HepG2 (cell line): Measurements from ENCODE around the gene KAZN.

Source experiments
- EZH2 ChIP-seq: conservative IDR thresholded peaks from 2 replicates; pipeline ENCODE4 v1.6.1; 2012; ENCODE audit warnings: mild to moderate bottlenecking, low read depth, low read length, moderate library complexity
- IRF1 ChIP-seq: sonication (generic); formaldehyde crosslinking; IDR thresholded peaks from 2 replicates; pipeline ENCODE4 v1.4.0; 2020; ENCODE audit warnings: low read depth, mild to moderate bottlenecking, missing genetic modification reagents
- TF ChIP-seq, protein P1 (sequence below): sonication (generic); formaldehyde crosslinking; conservative IDR thresholded peaks from 2 replicates; pipeline ENCODE4 v1.4.0; 2020; ENCODE audit warnings: missing genetic modification reagents
- TF ChIP-seq, protein P2 (sequence below): sonication (generic); formaldehyde crosslinking; IDR thresholded peaks from 2 replicates; pipeline ENCODE4 v1.4.0; 2020; ENCODE audit warnings: missing genetic modification reagents, borderline replicate concordance
- TF ChIP-seq, protein P3 (sequence below): sonication (generic); formaldehyde crosslinking; IDR thresholded peaks from 2 replicates; pipeline ENCODE4 v1.5.0; 2020; ENCODE audit warnings: missing genetic modification reagents

- TF ChIP-seq, protein P1, sequence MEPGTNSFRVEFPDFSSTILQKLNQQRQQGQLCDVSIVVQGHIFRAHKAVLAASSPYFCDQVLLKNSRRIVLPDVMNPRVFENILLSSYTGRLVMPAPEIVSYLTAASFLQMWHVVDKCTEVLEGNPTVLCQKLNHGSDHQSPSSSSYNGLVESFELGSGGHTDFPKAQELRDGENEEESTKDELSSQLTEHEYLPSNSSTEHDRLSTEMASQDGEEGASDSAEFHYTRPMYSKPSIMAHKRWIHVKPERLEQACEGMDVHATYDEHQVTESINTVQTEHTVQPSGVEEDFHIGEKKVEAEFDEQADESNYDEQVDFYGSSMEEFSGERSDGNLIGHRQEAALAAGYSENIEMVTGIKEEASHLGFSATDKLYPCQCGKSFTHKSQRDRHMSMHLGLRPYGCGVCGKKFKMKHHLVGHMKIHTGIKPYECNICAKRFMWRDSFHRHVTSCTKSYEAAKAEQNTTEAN (CRISPR knock-in tag) = no peak
- TF ChIP-seq, protein P2, sequence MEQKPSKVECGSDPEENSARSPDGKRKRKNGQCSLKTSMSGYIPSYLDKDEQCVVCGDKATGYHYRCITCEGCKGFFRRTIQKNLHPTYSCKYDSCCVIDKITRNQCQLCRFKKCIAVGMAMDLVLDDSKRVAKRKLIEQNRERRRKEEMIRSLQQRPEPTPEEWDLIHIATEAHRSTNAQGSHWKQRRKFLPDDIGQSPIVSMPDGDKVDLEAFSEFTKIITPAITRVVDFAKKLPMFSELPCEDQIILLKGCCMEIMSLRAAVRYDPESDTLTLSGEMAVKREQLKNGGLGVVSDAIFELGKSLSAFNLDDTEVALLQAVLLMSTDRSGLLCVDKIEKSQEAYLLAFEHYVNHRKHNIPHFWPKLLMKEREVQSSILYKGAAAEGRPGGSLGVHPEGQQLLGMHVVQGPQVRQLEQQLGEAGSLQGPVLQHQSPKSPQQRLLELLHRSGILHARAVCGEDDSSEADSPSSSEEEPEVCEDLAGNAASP (CRISPR knock-in tag) = no peak
- TF ChIP-seq EZH2 (no peak), IRF1 (CRISPR knock-in tag) (no peak)
- TF ChIP-seq, protein P3, sequence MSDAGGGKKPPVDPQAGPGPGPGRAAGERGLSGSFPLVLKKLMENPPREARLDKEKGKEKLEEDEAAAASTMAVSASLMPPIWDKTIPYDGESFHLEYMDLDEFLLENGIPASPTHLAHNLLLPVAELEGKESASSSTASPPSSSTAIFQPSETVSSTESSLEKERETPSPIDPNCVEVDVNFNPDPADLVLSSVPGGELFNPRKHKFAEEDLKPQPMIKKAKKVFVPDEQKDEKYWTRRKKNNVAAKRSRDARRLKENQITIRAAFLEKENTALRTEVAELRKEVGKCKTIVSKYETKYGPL = no peak
These were observed 116.8 kb downstream of the KAZN start for GRCh38 chr1:14715266-14715665.
